Jurkat, Clone E6-1 (cell line): ENCODE measurements around the gene DIAPH1.

Experiments
- DNase-seq: peaks from one replicate; pipeline ENCODE4 v3.0.0-alpha.2; 2011; ENCODE audit warnings: low read depth, low spot score
- H3K4me3 ChIP-seq: 2 replicates; pipeline ENCODE4 v1.5.1; 2011; ENCODE audit warnings: mild to moderate bottlenecking, low read length, control low read depth, moderate library complexity

Gene DIAPH1

GRCh38 chr5:141586246-141586645 lies 32.6 kb downstream of the DIAPH1 start:
- no peak overlapping the region for H3K4me3 ChIP-seq
- DNase-seq = no peak

- DNase-seq = no peak
Observed at GRCh38 chr5:141585594-141585993, 33.2 kb downstream of the DIAPH1 start.

GRCh38 chr5:141574122-141574510 lies 44.7 kb downstream of the DIAPH1 start:
- no peak overlapping the region for H3K4me3 ChIP-seq
- DNase-seq = no peak

More at GRCh38 chr5:141585594-141585993, 33.2 kb downstream of the DIAPH1 start:
- H3K4me3 ChIP-seq = no peak overlapping the region

GRCh38 chr5:141573489-141574121 lies 45.2 kb downstream of the DIAPH1 start:
- no peak for DNase-seq
- no peak overlapping the region for H3K4me3 ChIP-seq

GRCh38 chr5:141570655-141571054 lies 48.1 kb downstream of the DIAPH1 start:
- no peak overlapping the region for H3K4me3 ChIP-seq
- no peak for DNase-seq

GRCh38 chr5:141567513-141568117 lies 51.2 kb downstream of the DIAPH1 start:
- H3K4me3 ChIP-seq = no peak overlapping the region
- DNase-seq = no peak

GRCh38 chr5:141565826-141566570 lies 52.8 kb downstream of the DIAPH1 start:
- DNase-seq = no peak
- no peak overlapping the region for H3K4me3 ChIP-seq

- H3K4me3 ChIP-seq = no peak overlapping the region
- peak; percentile 96 for DNase-seq
Observed at GRCh38 chr5:141564216-141564692, 54.5 kb downstream of the DIAPH1 start.

GRCh38 chr5:141560725-141561483 lies 57.9 kb downstream of the DIAPH1 start:
- H3K4me3 ChIP-seq = no peak overlapping the region
- DNase-seq = no peak

GRCh38 chr5:141560151-141560550 lies 58.6 kb downstream of the DIAPH1 start:
- no peak for DNase-seq
- H3K4me3 ChIP-seq = no peak overlapping the region

- DNase-seq = no peak
- no peak overlapping the region for H3K4me3 ChIP-seq
Observed at GRCh38 chr5:141559461-141559860, 59.3 kb downstream of the DIAPH1 start.

- no peak overlapping the region for H3K4me3 ChIP-seq
- DNase-seq = no peak
Observed at GRCh38 chr5:141558150-141558549, 60.6 kb downstream of the DIAPH1 start.

- DNase-seq = peak; percentile 84
- no peak overlapping the region for H3K4me3 ChIP-seq
Observed at GRCh38 chr5:141557681-141558136, 61.1 kb downstream of the DIAPH1 start.

- DNase-seq = no peak
- H3K4me3 ChIP-seq = no peak overlapping the region
Observed at GRCh38 chr5:141547921-141548320, 70.9 kb downstream of the DIAPH1 start.

GRCh38 chr5:141547488-141547887 lies 71.3 kb downstream of the DIAPH1 start:
- no peak overlapping the region for H3K4me3 ChIP-seq
- no peak for DNase-seq

GRCh38 chr5:141543053-141543452 lies 75.7 kb downstream of the DIAPH1 start:
- DNase-seq = no peak
- H3K4me3 ChIP-seq = no peak overlapping the region

GRCh38 chr5:141534492-141535213 lies 84.1 kb downstream of the DIAPH1 start:
- DNase-seq = no peak
- H3K4me3 ChIP-seq = no peak overlapping the region

GRCh38 chr5:141533897-141534296 lies 84.9 kb downstream of the DIAPH1 start:
- no peak for DNase-seq
- H3K4me3 ChIP-seq = no peak overlapping the region

- DNase-seq = no peak
- no peak overlapping the region for H3K4me3 ChIP-seq
Observed at GRCh38 chr5:141532726-141533125, 86.1 kb downstream of the DIAPH1 start.
